Islet precursor cell (in vitro differentiated cells): ENCODE measurements around the gene FBXL7.

Source experiments
- DNase-seq: peaks from one replicate; pipeline ENCODE4 v3.0.0-alpha.2; 2018

FBXL7 gene

DNA sequence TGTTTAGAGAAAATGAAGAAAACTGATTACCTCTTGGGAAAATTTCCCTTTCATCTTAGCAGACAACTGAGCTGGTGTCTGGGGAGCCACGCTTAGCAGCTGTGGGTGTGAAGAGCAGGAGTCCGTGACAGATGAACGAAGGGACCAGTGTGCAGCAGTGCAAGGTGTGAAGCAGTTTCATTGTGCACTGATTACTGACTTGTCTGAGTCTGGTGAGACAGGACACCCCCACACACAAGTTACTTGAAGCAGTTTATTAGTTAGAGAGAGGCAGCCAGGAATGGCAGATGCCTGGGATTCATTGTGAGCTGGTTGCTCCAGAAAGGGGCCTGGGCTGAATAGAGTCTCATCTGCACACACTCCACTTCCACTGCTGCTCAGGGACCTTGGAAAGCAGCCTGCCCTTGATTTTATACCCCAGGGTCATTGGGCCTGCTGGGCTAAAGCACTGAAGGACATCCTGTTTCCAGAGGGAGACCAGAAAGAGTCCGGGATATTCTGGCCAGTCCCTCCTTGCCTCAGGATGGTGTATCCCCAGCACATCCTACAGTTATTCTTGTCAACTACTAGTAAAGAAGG, 47.4 kb downstream of the FBXL7 start:
- DNase-seq = no peak

DNA sequence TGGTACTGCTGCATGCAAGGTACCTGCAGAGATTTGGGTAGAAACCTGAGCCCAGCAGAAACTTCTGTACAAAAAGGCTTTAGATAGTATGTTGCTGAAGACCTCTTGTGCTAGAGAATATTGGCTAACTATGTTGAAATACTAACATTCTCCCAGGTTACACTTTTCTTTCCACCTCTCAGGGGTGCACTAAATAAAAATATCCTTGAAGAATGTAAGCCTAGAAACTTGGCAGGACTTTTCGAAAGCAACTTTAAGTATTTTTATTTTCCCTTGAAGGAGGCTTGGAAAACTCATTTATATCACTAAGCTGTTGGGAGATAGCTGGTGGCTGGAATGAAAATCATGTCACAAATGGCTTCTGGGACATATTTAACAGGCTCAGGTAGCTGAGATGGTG, 50.0 kb downstream of the FBXL7 start:
- no peak for DNase-seq

GRCh38 chr5:15550502-15551112, 50.6 kb downstream of the FBXL7 start:
- DNase-seq = no peak

DNA sequence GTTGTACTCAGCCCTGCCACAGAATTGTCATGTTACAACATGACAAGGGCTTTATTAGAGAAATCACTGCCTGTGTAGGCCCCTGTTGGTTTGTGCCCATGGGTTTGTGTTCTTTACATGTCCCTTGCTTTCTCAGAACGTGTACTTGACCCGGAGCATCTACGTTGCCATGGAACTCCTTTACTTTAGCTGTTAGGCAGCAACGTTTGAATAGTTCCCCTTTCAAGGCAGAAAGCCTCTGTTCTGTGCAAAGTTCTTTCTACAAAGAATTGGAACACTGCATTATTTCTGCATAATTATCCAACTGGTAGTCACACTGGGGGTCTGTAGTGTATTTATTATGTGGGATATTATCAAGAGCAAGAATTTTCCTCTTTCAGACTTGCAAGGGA, 51.1 kb downstream of the FBXL7 start:
- DNase-seq = no peak

- no peak for DNase-seq
Measured at GRCh38 chr5:15554542-15554941, 54.6 kb downstream of the FBXL7 start.

GRCh38 chr5:15555176-15555575, 55.2 kb downstream of the FBXL7 start:
- DNase-seq = no peak

DNA sequence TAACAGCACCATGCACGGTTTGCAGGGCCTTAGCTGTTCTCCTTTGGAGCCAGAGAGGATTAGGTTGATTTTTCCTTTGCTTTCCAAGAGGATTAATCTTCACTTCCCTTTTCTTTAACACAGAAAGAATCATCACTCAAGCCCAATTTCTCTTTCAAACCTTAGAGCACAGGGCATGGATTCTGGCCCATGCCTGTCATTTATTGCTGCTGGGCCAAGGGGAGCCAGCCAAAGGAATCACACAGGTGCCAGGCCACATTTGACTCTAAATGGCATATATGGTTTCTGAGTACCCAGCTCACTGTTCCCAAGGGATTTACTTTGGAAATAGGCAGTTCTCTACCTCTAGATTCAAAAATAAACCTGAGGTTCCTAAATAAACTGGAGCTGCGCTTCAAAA, 58.3 kb downstream of the FBXL7 start:
- no peak for DNase-seq

GRCh38 chr5:15558681-15559080, 58.7 kb downstream of the FBXL7 start:
- no peak for DNase-seq

- no peak for DNase-seq
Measured at GRCh38 chr5:15560421-15560820, 60.4 kb downstream of the FBXL7 start.

GRCh38 chr5:15564523-15564922, 64.5 kb downstream of the FBXL7 start:
- no peak for DNase-seq

DNA sequence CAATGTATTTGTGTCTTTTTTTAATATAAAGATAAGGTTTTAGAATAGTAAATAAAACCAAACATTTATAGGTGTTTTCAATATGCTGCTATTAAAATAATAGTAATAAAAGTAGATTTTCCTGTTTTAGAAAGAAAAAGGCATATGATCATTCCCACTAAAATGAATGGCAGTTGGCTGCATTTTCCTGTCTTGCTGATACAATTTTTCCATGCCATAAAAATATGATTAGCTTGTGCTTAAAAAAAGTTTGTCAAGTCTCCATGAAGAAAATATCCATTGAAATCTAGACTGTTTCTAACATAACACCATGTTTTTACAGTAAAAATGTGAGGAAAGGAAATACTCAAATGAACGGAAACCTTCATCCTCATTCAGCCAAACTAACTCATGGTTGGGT, 65.0 kb downstream of the FBXL7 start:
- DNase-seq = no peak

- no peak for DNase-seq
Measured at GRCh38 chr5:15566306-15566705, 66.3 kb downstream of the FBXL7 start.

DNA sequence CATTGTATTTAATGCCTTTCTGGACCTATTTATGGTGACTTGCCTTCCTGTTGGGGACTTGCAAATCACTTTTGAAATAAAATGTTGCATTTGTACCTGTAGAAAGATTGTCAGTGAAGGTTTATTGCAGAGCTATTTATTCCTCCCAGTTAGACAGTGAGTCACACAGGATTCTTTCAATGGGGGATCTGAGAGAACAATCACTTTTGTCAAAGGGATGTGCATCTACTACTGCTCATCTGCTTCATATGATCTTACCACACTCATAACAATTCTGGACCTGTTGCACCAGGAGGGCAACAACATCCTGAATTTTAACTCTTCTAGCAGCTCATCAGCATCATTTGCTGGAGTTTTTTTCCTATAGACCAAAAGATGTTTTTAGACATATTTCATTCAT, 66.8 kb downstream of the FBXL7 start:
- no peak for DNase-seq

DNA sequence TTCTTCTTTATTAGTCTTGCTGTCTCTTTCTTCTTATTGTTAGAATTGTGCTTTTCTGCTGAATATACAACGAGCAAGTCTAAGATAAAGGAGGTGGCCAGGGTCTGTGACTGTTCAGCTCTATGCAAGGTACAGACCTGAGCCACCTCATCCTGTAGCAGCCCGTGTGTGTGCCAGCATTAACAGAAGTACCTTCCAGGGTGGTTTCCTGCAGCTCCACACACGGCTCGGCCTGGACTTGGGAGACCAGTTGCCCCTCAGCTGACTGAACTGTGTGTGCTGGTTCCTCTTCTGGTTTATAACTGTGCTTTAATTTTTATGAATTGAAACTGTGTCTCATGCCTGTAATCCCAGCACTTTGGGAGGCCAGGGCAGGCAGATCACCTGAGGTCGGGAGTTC, 70.5 kb downstream of the FBXL7 start:
- no peak for DNase-seq

- DNase-seq = no peak
Measured at GRCh38 chr5:15571081-15571480, 71.1 kb downstream of the FBXL7 start.

DNA sequence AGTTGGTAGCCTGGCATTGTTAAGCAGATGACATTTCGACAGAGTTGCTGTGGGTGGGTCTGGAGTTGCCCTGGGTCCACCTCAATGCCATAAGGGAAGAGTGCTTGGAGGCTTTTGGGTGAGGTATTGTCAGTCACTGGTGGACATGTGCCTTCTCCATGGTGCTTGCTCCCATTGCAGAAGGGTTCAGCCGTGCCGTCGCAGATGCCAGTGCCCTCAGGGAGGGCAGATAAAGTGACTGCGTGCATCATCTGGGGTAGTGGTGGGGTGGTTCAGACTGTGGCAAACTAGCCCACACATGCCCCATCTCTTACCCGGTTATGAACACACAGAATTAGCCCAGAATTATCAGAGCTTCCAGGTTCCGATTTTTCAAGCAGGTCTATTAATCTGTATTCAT, 71.6 kb downstream of the FBXL7 start:
- DNase-seq = no peak

GRCh38 chr5:15573590-15573989, 73.6 kb downstream of the FBXL7 start:
- DNase-seq = no peak

DNA sequence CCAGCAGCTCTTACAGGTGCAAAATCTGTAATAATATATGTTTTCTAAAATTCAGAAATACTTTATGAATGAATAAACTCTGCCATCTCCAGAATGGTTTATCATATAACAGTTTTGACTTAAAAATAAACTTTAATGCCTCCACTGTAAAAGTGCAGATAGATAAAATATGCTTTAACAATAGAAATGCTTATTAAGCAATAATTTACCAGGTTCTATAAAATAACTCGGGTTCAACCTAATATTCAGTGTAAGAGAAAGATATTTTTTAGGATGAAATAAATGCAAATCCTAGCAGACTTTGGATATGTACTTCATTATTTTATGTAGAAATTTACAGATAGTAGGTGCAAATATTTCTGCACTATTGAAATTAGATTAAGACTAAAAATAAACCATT, 74.1 kb downstream of the FBXL7 start:
- DNase-seq = no peak

- no peak for DNase-seq
Measured at GRCh38 chr5:15574806-15575325, 74.9 kb downstream of the FBXL7 start.

GRCh38 chr5:15575666-15576065, 75.7 kb downstream of the FBXL7 start:
- no peak for DNase-seq

DNA sequence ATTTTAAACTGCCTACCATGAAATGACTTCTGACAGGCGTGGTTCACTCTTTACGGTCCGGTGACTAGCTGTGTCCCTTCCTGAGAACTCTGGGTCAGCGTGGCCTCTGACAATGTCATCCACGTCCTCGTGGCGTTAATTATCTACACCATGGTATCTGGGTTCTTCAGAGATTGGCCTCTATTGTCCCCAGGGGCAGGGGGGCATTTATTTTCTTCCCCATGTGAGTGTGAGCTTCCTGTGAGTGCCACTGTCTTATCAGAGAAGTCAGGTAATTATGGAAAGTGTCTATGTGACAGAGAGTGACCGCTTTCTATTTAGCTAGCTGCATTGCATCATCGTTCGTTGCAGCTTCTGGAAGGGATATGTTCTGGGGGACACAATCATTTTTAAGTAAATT, 77.2 kb downstream of the FBXL7 start:
- DNase-seq = no peak

GRCh38 chr5:15577831-15578230, 77.9 kb downstream of the FBXL7 start:
- DNase-seq = no peak

DNA sequence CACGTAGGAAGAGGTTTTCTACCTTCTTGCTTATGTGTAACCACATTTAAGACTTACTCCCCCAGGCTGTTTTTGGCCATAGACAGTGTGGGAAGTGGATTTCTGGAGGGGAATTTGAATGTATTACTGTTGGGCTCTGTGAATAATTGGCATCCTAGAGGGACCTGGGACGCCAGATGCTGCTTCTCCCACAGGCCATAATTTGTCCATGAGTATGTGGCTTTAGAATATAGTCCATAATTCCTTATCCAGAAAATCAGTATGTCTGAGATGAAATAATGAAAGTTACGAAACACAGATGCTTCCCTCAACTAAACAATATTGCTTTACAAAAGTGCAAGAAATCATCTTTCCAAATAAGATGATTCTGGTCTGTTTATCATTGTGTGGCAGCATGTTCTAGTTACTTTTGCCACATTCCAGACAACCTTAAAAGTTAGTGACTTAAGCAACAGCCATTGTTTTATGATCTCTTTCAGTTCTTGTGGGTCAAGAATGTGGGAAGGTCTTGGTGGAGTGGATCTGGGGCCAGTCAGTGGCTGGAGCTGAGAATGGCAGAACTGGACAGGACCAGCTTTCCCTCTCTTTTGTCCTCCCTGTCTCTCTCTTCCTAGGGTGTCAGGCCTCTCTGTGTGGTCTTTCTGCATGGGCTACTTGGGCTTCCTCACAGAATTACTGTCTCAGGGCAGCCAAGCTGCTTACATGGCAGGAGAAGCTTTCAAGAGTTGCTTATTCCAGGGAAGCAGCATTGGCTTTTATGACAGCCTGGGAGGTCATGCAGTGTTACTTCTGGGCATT, 79.4 kb downstream of the FBXL7 start:
- DNase-seq = no peak

GRCh38 chr5:15584528-15584927, 84.5 kb downstream of the FBXL7 start:
- DNase-seq = no peak
